ENCODE data around the gene NHLRC4. TPM values are rescaled to one million over a fixed set of nuclear protein-coding genes. Genes with fewer than 3 reads are reported as not detected.
A peak's percentile ranks its signal among the peaks of the same experiment; 100 is the strongest.

The NHLRC4 gene
- total and polyA plus RNA-seq, 5 donors from 2014 or later = 1.9 to 5.6 (median 4.5) TPM

DNA sequence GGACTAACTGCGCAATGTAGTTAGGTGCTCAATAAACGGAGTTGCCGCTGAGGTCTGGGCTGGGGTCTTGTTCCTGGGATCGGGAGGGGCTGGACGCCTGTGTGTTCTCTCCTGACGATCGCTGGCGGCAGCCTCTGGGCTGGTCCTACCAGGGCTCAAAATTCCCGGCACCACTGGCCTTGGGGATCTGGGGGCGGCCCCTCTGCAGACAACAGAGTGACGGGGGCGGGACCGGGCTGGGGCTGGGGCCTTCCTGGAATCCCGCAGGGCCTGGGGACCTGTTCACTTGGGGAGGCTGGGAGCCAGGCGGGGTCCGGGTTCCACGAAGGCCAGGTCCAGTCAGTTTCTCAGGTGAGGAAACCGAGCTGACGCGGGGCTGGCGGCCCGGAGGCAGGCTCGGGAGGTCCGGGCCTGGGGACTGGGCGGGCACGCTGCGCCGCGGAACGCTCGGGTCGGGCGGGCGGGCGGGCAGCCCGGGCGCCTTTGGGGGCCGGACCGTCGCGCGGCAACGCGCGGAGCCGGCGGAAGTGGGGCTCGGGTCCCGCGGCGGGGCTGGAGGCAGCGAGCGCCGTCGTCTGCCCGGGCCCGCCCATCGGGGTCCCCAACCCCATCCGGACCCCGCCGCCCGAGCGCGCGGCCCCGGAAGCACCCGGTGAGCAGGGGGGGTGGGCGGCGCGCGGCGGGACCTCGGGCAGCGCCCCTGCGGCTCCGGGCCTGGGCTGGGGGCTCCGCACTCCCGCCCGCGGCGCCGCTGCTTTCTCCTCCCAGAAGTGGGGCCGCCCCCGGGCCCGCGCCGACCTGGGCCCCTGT lies 2.8 kb downstream of the NHLRC4 start, which contains the start of gene PIGQ:
Gene PIGQ (plus strand): TSS at position 524 of the 810 bp plus-strand sequence. CDS start 4,107 bp downstream, outside the sequence.
- ATAC-seq (ENCODE audit: low read depth in 2 of 2) (peak; percentile 70 to 75), DNase-seq (peak; percentile 65 to 71 (median 69))
- peak within 1 kb of the TSS; percentile 84 to 95 (median 90) for H3K4me3 Mint-ChIP-seq
- H3K4me1 ChIP-seq (ENCODE audit: control insufficient read depth, insufficient read depth, low read length, poor library complexity, severe bottlenecking) = peaks cover 52% of the 10 kb centered on the region
- H3K27ac ChIP-seq (ENCODE audit: insufficient read depth, low read length, poor library complexity, severe bottlenecking) = peak within 1 kb of the TSS; percentile 73
- peaks cover 0 to 2% (median 0%) of the 10 kb centered on the region in 7 donors for H3K9me3 Mint-ChIP-seq
- H3K27ac Mint-ChIP-seq = peak within 1 kb of the TSS; percentile 76 to 91 (median 89)
- H3K36me3 Mint-ChIP-seq = no peaks in the 10 kb centered on the region
- H3K4me3 ChIP-seq (ENCODE audit: low read depth, low read length) = peak within 1 kb of the TSS; percentile 73
- H3K36me3 ChIP-seq (ENCODE audit: control insufficient read depth, insufficient read depth, low read length) = peaks cover 2% of the 10 kb centered on the region
- H3K27me3 ChIP-seq (ENCODE audit: control insufficient read depth, insufficient read depth, low read length) = no peaks in the 10 kb centered on the region
- H3K27me3 Mint-ChIP-seq = peaks cover 4% of the 10 kb centered on the region
- H3K4me1 Mint-ChIP-seq = peaks cover 0 to 43% (median 23%) of the 10 kb centered on the region in 4 donors
- no peaks in the 10 kb centered on the region for H3K9me3 ChIP-seq (ENCODE audit: control insufficient read depth in 2 of 2, low read length in 2 of 2)

DNA sequence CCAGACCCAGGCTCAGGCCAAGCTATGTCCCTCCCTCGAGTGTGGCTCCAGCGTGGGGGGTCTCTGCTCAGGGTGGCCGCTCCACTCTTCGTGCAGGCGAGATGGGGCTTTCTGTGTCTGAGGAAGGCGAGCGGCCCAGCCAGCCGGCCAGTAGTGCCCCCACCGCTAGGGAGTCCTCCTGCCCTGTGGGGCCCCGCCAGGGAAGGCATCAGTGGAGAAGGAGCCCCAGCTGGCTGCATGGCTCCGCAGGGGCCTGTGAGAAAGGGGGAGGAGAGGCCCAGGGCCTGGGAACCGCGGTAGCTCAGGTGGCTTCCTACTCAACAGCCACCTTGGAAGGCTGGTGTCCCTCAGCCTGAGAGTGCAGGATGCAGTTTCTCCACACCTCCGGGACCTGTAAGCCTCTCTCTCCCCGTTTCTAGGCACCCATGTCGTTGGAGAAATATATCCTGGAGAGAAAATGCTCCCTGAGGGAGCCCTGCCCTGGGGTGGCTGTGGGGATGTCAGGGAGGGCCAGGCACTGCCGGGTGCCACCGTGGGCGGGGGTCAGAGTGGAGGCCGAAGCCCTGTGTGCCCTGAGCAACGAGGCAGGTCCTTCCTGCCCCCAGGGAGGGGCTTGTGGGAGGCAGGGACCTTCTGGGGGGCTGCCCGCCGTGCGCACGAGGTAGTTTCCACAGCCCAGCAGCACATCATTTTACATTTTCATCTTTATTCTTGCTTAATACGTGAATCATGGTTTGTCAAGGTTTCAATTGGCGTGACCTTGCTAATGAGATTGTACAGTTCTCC lies 6.3 kb downstream of the NHLRC4 start:
- Mint-ChIP-seq H3K4me3 (no peak overlapping the region), H3K36me3 (no peaks in the 10 kb centered on the region), H3K27me3 (no peaks in the 10 kb centered on the region), H3K9me3 (peaks cover 0 to 2% (median 0%) of the 10 kb centered on the region in 7 donors), H3K27ac (no peak overlapping the region), H3K4me1 (peaks cover 0 to 28% (median 18%) of the 10 kb centered on the region in 4 donors)
- Histone ChIP-seq H3K36me3 (ENCODE audit: control insufficient read depth, insufficient read depth, low read length) (peaks cover 3% of the 10 kb centered on the region), H3K27ac (ENCODE audit: insufficient read depth, low read length, poor library complexity, severe bottlenecking) (no peak overlapping the region), H3K9me3 (ENCODE audit: control insufficient read depth in 2 of 2, low read length in 2 of 2) (no peaks in the 10 kb centered on the region), H3K4me3 (ENCODE audit: low read depth, low read length) (no peak overlapping the region), H3K27me3 (ENCODE audit: control insufficient read depth, insufficient read depth, low read length) (no peaks in the 10 kb centered on the region), H3K4me1 (ENCODE audit: control insufficient read depth, insufficient read depth, low read length, poor library complexity, severe bottlenecking) (peaks cover 27% of the 10 kb centered on the region)
- no peak for DNase-seq
- ATAC-seq (ENCODE audit: low read depth in 2 of 2) = no peak

DNA sequence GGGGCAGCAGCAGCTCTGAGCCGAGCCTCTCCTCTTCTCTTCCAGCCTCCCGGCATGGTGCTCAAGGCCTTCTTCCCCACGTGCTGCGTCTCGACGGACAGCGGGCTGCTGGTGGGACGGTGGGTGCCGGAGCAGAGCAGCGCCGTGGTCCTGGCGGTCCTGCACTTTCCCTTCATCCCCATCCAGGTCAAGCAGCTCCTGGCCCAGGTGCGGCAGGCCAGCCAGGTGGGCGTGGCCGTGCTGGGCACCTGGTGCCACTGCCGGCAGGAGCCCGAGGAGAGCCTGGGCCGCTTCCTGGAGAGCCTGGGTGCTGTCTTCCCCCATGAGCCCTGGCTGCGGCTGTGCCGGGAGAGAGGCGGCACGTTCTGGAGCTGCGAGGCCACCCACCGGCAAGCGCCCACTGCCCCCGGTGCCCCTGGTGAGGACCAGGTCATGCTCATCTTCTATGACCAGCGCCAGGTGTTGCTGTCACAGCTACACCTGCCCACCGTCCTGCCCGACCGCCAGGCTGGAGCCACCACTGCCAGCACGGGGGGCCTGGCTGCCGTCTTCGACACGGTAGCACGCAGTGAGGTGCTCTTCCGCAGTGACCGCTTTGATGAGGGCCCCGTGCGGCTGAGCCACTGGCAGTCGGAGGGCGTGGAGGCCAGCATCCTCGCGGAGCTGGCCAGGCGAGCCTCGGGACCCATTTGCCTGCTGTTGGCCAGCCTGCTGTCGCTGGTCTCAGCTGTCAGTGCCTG lies 7.4 kb downstream of the NHLRC4 start:
- Histone ChIP-seq H3K36me3 (ENCODE audit: control insufficient read depth, insufficient read depth, low read length) (peaks cover 3% of the 10 kb centered on the region), H3K4me1 (ENCODE audit: control insufficient read depth, insufficient read depth, low read length, poor library complexity, severe bottlenecking) (peaks cover 18% of the 10 kb centered on the region), H3K27me3 (ENCODE audit: control insufficient read depth, insufficient read depth, low read length) (no peaks in the 10 kb centered on the region), H3K9me3 (ENCODE audit: control insufficient read depth in 2 of 2, low read length in 2 of 2) (no peaks in the 10 kb centered on the region), H3K27ac (ENCODE audit: insufficient read depth, low read length, poor library complexity, severe bottlenecking) (no peak overlapping the region), H3K4me3 (ENCODE audit: low read depth, low read length) (no peak overlapping the region)
- no peak for ATAC-seq (ENCODE audit: low read depth in 2 of 2)
- Mint-ChIP-seq H3K36me3 (no peaks in the 10 kb centered on the region), H3K27ac (no peak overlapping the region), H3K4me3 (no peak overlapping the region), H3K9me3 (peaks cover 0 to 2% (median 0%) of the 10 kb centered on the region in 7 donors), H3K27me3 (no peaks in the 10 kb centered on the region), H3K4me1 (peaks cover 0 to 23% (median 16%) of the 10 kb centered on the region in 4 donors)
- no peak for DNase-seq

DNA sequence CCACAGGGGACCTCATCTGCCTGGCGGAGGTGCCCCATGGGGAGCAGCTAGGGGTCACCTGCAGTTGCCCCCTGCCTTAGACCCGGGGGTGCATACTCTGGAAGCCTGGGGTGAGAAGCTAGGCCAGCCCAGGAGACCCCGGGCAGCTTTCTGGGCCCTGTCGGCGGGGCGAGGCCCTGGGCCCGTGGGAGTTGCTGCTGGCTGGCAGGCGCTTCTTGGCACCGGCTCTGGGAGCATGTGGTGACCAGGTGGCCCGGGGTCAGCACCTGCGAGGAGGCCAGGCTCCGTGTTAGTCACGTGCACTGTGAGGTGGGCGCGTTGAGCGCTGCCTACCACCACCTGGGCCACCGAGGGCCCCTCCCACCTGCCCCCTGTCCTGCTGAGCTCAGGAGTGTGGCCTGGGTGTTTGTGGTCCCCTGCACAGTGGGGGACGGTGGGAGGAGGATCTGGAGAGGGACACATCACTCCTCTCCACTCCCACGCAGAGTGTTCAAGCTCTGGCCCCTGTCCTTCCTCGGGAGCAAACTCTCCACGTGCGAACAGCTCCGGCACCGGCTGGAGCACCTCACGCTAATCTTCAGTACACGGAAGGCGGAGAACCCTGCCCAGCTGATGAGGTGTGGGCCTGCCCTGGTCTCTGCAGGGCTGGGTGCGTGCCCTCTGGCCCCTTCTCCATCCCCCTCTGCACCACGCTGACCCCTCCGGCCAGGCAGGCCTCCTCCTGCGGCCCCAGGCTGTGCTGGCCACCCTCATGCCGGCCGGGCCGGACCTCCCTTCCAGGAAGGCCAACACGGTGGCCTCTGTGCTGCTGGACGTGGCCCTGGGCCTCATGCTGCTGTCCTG lies 8.8 kb downstream of the NHLRC4 start:
- no peak for ATAC-seq (ENCODE audit: low read depth in 2 of 2)
- Mint-ChIP-seq H3K27me3 (no peaks in the 10 kb centered on the region), H3K27ac (no peak overlapping the region), H3K4me3 (no peak overlapping the region), H3K9me3 (peaks cover 0 to 2% (median 0%) of the 10 kb centered on the region in 7 donors), H3K36me3 (no peaks in the 10 kb centered on the region), H3K4me1 (peaks cover 0 to 16% (median 15%) of the 10 kb centered on the region in 4 donors)
- Histone ChIP-seq H3K4me3 (ENCODE audit: low read depth, low read length) (no peak overlapping the region), H3K27me3 (ENCODE audit: control insufficient read depth, insufficient read depth, low read length) (no peaks in the 10 kb centered on the region), H3K9me3 (ENCODE audit: control insufficient read depth in 2 of 2, low read length in 2 of 2) (no peaks in the 10 kb centered on the region), H3K4me1 (ENCODE audit: control insufficient read depth, insufficient read depth, low read length, poor library complexity, severe bottlenecking) (peaks cover 9% of the 10 kb centered on the region), H3K36me3 (ENCODE audit: control insufficient read depth, insufficient read depth, low read length) (peaks cover 3% of the 10 kb centered on the region), H3K27ac (ENCODE audit: insufficient read depth, low read length, poor library complexity, severe bottlenecking) (no peak overlapping the region)
- no peak for DNase-seq

DNA sequence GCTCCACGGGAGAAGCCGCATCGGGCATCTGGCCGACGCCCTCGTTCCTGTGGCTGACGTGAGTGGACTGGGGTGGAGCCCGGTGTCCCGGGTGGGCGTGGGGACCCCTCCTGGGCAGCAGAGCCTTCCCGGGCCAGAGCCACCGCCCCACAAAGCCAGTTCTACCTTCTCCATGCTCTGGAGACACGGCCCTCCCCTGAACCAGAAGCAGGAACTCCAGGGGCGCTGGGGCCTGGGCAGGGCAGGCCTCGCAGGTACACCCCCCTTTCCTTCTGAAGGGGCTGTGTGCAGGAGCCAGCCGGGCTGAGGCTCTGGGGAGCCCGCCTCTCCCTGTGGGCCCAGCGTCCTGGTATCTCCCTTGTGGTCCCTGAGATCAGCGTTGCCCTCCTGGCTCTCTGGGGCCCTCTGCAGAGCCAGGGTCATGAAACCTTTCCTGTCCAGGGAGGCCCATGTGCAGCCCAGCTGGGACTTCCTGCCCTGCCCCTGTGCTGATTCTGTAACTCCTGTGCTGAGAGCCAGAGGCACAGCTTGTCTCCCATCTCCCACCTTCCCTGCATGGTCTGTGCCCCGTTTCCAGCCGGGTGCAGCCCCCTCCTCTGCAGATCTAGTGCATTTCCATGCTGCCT lies 9.5 kb downstream of the NHLRC4 start:
- Mint-ChIP-seq H3K27ac (no peak overlapping the region), H3K4me3 (no peak overlapping the region), H3K27me3 (no peaks in the 10 kb centered on the region), H3K9me3 (peaks cover 0 to 2% (median 0%) of the 10 kb centered on the region in 7 donors), H3K36me3 (no peaks in the 10 kb centered on the region), H3K4me1 (peaks cover 0 to 9% (median 8%) of the 10 kb centered on the region in 4 donors)
- no peak for ATAC-seq (ENCODE audit: low read depth in 2 of 2)
- no peak overlapping the region for H3K27ac ChIP-seq (ENCODE audit: insufficient read depth, low read length, poor library complexity, severe bottlenecking)
- H3K4me3 ChIP-seq (ENCODE audit: low read depth, low read length) = no peak overlapping the region
- peaks cover 3% of the 10 kb centered on the region for H3K4me1 ChIP-seq (ENCODE audit: control insufficient read depth, insufficient read depth, low read length, poor library complexity, severe bottlenecking)
- no peaks in the 10 kb centered on the region for H3K9me3 ChIP-seq (ENCODE audit: control insufficient read depth in 2 of 2, low read length in 2 of 2)
- peaks cover 3% of the 10 kb centered on the region for H3K36me3 ChIP-seq (ENCODE audit: control insufficient read depth, insufficient read depth, low read length)
- no peaks in the 10 kb centered on the region for H3K27me3 ChIP-seq (ENCODE audit: control insufficient read depth, insufficient read depth, low read length)
- no peak for DNase-seq

DNA sequence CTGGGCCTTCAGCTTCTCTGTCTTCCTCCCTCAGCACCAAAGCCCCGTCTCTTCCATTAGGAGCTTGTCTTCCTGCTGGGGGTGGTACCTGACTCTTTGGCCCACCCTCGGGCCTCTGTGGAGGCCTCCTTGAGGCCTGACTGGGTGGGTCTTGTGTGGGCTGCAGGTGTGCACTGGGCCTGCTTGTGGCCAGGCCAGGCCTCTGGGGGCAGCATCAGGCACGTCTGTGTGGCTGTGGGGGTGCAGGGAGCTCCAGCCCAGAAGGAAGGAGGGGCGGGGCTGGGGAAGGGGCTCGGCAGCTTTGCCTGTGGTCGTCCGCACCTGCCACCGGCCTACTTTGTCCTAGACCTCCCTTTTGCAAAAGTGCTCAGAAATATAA lies 10.0 kb downstream of the NHLRC4 start:
- Mint-ChIP-seq H3K9me3 (peaks cover 0 to 2% (median 0%) of the 10 kb centered on the region in 7 donors), H3K36me3 (no peaks in the 10 kb centered on the region), H3K27ac (no peak overlapping the region), H3K4me1 (peaks cover 0 to 4% (median 3%) of the 10 kb centered on the region in 4 donors), H3K27me3 (no peaks in the 10 kb centered on the region), H3K4me3 (no peak overlapping the region)
- no peaks in the 10 kb centered on the region for H3K27me3 ChIP-seq (ENCODE audit: control insufficient read depth, insufficient read depth, low read length)
- H3K9me3 ChIP-seq (ENCODE audit: control insufficient read depth in 2 of 2, low read length in 2 of 2) = no peaks in the 10 kb centered on the region
- H3K36me3 ChIP-seq (ENCODE audit: control insufficient read depth, insufficient read depth, low read length) = peaks cover 3% of the 10 kb centered on the region
- DNase-seq (no peak), ATAC-seq (ENCODE audit: low read depth in 2 of 2) (no peak)
- peaks cover 3% of the 10 kb centered on the region for H3K4me1 ChIP-seq (ENCODE audit: control insufficient read depth, insufficient read depth, low read length, poor library complexity, severe bottlenecking)
- H3K27ac ChIP-seq (ENCODE audit: insufficient read depth, low read length, poor library complexity, severe bottlenecking) = no peak overlapping the region
- no peak overlapping the region for H3K4me3 ChIP-seq (ENCODE audit: low read depth, low read length)
